SH-SY5Y (cell line): ENCODE results near the gene GRM8.

Experiments used
- GATA2 ChIP-seq: IDR thresholded peaks from 2 replicates; pipeline ENCODE4 v1.6.1; 2011; ENCODE audit warnings: mild to moderate bottlenecking, low read depth, low read length
- GATA3 ChIP-seq: IDR thresholded peaks from 2 replicates; pipeline ENCODE4 v1.6.1; 2011; ENCODE audit warnings: low read depth, mild to moderate bottlenecking, low read length, moderate library complexity

DNA sequence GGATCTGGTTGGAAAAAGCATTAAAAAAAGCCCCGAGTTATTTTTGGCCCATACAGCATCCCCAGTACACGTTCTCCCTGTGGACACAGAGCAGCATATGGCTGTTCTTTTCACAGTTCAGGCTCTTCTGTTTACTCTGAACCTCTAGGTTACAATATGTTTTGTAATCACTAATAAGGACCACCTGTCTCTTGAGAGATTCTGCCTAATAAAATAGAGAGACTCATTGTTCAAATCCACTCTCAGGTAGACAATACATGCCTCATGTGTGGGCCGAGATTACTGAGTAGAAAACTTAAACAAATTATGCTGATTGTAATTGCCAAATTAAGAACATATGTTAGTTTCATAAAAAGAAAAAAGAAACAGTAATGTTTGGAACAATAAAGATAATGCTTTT is 647.7 kb downstream of the GRM8 start:
- TF ChIP-seq GATA2 (no peak), GATA3 (no peak)
